RCC 7860 (cell line): ENCODE results near the gene FOXN4.
A peak's percentile ranks its signal among the peaks of the same experiment; 100 is the strongest.

Experiments
- DNase-seq: peaks from one replicate; pipeline ENCODE4 v3.0.0-alpha.2; 2015; ENCODE audit warnings: low spot score
- FAIRE-seq: peaks from 2 replicates; lab custom pipeline; 2012; peaks lifted over from hg19 to GRCh38; lab: Jason Lieb, UNC

Gene FOXN4

DNA sequence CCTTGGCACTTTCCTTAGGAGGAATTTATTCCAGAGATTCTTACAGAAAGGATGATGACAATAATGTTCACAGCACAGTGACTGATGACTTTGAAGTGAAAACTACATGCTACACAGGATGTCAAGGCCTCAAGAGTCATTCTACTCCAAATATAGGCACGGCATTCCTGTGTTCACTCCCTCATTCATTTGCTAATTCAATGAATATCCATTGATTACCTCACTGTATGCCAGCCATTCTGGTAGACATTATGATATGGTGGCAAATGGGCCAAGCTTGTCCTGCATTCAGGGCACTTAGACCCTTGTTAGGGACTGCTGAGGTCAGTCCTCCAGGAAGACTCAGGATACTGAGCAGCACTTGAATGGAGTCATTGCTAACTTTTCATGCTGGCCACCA, 48.0 kb downstream of the FOXN4 start:
- no peak for DNase-seq
- no peak for FAIRE-seq

DNA sequence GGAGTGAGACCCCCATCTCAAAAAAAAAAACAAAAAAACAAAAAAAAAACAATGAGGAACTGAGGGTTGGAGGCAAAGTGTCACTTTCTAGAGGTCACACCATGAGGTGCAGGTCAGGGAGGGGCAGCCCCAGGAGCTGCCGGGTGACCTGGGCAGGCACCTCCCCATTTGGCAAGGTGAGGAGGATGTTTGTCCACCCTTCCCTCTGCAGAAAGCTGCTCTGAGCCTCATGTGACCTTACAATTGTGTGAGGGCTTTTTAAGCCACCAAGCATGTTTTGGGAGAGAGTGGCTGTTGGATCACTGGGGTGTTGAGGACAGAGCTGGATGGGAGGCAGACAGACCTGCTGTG, 49.6 kb downstream of the FOXN4 start:
- DNase-seq = no peak
- no peak for FAIRE-seq

DNA sequence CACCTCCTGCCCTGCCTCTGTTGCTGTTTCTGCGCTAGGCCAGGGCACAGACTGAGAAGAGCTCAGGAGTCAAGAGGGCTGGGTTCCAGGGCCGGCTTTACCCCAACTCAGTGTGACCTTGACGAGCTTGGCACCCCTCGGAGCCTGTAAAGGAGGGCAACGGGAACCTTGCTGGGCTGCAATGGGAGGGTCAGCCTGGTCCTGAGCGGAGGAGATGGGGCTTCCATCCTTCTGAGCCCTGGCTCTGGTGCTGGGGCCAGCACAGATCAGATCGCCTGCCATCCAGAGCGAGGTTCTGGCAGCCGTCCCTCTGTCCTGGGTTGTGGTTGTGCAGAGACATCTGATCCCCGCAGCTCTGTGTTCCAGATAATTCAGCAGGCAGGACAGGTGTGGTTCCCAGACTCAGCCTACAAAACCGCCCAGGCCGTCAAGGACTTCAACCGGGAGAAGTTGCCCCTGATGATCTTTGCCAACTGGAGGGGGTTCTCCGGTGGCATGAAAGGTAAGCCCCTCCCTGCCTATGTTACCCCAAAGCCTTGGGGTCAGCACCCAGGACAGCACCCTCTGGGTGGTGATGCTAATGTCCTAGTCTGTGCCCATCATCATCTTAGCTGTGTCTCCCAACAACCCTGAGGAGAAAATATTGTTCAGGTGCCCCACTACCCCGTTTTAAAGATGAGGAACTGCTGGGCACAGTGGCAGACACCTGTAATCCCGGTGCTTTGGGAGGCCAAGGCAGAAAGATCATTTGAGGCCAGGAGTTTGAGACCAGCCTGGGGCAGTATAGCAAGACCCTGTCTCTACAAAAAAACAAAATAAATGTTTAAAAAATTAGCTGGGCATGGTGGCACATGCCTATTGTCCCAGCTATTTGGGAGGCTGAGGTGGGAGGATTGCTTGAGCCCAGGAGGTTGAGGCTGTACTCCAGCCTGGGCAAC, 50.2 kb downstream of the FOXN4 start:
- no peak for FAIRE-seq
- DNase-seq = no peak

DNA sequence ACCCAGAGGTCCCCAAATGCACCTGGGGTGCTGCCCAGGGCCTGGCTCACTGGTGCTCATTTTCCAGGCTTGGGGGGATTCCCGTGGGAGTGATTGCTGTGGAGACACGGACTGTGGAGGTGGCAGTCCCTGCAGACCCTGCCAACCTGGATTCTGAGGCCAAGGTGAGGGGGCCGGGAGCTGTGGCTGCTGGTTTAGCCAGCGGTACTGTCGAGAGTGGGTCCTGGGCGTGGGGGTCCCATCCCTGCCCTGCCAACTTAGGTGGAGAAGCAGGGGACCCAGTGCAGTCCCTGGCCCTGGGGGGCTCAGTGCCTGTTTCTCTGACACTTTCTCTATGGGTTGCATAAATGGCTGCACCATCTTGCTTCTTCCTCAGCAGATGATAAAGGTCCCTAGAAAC, 50.9 kb downstream of the FOXN4 start:
- DNase-seq (no peak), FAIRE-seq (no peak)

GRCh38 chr12:109256011-109256410, 53.1 kb downstream of the FOXN4 start:
- FAIRE-seq = no peak
- no peak for DNase-seq

GRCh38 chr12:109255377-109255776, 53.7 kb downstream of the FOXN4 start:
- FAIRE-seq (no peak), DNase-seq (no peak)

- DNase-seq = no peak
- no peak for FAIRE-seq
Observed at GRCh38 chr12:109253913-109254544, 55.1 kb downstream of the FOXN4 start.

DNA sequence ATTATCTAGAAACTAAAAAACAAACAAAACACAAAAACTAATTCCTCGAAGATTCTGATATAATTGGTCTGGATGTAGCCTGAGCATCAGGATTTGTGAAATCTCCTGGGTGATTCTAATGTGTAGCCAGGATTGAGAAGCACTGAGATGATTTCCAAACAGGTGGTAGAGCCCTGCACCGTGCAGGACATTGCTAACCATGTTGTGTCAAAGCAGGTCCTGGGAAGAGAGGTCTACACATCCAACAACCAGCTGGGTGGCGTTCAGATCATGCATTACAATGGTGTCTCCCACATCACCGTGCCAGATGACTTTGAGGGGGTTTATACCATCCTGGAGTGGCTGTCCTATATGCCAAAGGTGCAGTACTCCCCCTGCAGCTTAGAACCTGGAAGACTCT, 56.3 kb downstream of the FOXN4 start:
- no peak for FAIRE-seq
- DNase-seq = no peak

GRCh38 chr12:109250523-109250922, 58.6 kb downstream of the FOXN4 start:
- FAIRE-seq (no peak), DNase-seq (no peak)

- FAIRE-seq = no peak
- no peak for DNase-seq
Observed at GRCh38 chr12:109247831-109248654, 61.0 kb downstream of the FOXN4 start.

GRCh38 chr12:109246221-109246620, 62.9 kb downstream of the FOXN4 start:
- no peak for FAIRE-seq

DNA sequence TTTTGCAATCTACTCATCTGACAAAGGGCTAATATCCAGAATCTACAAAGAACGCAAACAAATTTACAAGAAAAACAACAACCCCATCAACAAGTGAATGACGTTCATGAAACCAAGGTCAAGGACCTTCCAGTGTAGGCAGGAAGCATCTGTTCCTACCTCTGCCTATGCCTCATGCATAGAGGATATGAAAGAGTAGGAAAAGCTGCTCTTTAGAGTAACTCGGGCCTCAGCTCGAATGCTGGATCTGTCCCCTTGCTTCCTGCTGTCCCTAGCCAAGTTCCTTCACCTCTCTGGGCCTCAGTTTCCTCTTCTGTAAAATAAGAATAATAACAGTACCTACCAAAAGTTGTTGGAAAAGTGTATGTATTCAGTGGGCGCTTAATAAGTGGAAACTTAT, 65.0 kb downstream of the FOXN4 start:
- DNase-seq (no peak), FAIRE-seq (no peak)

More at GRCh38 chr12:109246221-109246620, 62.9 kb downstream of the FOXN4 start:
- DNase-seq = no peak

GRCh38 chr12:109241936-109242335, 67.1 kb downstream of the FOXN4 start:
- FAIRE-seq (no peak), DNase-seq (no peak)

DNA sequence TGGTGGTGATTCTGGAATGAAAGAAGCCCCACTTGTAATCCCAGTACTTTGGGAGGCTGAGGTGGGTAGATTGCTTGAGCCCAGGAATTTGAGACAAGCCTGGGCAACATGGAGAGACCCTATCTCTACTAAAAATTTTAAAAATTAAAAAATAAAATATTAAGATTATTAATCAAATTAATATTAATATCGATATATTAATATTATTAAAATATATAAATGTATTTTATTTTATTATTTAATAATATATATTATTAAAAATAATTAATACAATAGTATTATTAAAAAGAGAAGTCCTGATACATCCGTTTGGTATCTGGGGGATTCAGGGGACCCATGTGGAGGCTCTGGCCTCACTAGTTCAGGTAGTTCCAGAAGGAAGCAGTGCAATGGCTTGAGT, 68.7 kb downstream of the FOXN4 start:
- FAIRE-seq = peak; percentile 49
- DNase-seq = no peak

DNA sequence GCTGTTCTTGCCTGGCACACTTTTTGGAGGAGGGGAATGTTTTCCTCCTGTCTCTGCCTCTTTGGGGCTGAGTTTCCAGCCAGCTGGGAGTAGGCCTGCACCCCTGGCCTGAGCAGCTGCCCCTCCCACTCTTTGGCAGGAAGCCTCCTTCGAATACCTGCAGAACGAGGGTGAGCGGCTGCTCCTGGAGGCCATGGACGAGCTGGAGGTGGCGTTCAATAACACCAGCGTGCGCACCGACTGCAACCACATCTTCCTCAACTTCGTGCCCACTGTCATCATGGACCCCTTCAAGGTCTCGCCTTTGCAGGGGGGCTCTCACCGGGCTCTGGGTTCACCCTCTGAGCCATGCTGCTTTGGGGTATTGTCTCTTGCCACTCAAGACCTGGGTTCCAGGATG, 69.4 kb downstream of the FOXN4 start:
- FAIRE-seq (no peak), DNase-seq (no peak)

DNA sequence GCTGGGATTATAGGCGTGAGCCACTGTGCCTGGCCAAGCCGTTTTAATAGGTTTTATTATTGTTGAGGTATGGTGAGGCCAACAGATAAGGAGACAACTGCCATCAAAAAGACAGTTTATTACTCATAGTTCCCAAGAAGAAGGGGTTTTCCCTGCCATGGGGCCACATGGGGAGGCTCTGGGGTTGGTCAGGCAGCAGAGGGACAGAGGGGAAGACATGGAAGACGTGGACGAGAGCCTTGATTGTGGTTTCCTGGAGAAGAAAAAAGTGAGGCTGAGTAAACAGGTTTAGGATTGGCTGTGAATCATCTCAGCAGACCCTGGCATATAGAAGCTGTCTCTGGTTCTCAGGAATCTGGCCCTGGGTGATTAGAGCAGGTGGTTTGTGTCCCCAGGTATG, 69.9 kb downstream of the FOXN4 start:
- FAIRE-seq = peak; percentile 38
- peak; percentile 77 for DNase-seq

- FAIRE-seq (no peak), DNase-seq (no peak)
Observed at GRCh38 chr12:109236257-109236656, 72.8 kb downstream of the FOXN4 start.

DNA sequence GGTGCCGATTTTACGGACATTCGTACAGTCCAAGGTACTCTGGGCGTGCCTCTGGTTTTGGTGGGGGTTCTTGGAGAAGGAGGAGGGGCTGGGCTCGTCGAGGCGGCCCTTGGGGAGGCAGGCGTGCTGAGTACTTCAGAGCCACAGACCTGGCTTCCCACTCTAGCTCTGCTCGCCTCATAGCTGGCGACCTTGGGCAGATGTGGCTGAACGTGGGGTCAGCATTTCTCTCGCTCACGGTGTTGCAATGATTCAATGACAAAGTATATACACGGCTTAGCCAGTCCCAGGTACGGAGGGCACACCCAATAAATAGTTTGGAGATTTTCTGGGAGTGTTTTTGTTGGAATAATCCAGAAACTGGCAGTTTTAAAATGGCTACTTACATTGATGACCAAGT, 75.1 kb downstream of the FOXN4 start:
- DNase-seq = no peak
- FAIRE-seq = no peak

DNA sequence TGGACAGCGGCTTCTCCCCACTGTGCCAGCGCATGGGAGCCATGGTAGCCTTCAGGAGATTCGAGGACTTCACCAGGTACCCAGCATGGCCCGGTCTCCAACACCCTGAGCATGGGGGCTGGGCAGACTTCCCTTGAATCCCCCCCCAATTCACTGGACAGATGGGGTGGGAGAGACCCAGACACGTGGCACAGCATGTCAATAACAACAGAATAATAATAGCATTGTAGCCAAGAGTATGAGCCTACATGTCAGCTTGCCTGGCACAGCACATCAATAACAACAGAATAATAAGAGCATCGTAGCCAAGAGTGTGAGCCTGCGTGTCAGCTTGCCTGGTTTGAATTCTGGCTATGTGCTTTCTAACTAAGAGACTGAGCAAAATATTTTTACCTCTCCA, 76.4 kb downstream of the FOXN4 start:
- no peak for FAIRE-seq
- no peak for DNase-seq

- FAIRE-seq = no peak
- DNase-seq = no peak
Observed at GRCh38 chr12:109230193-109230592, 78.9 kb downstream of the FOXN4 start.

- DNase-seq (no peak), FAIRE-seq (no peak)
Observed at GRCh38 chr12:109228664-109229063, 80.4 kb downstream of the FOXN4 start.
